Retinal pigment epithelial cell (primary cell): Measurements from ENCODE around the gene GALK2.
"Not testable (repeated sequence)": the region's sequence is repeated elsewhere in the genome, so short reads cannot be mapped to it uniquely, and the experiment has no call there.

Source experiments
- DNase-seq: peaks from one replicate; pipeline ENCODE4 v3.0.0-alpha.2; 2010; ENCODE audit warnings: low read depth
- H3K4me3 ChIP-seq: 2 replicates; pipeline ENCODE4 v1.5.1; 2011; ENCODE audit warnings: mild to moderate bottlenecking, low read length, control low read depth, moderate library complexity
- TF ChIP-seq, protein P1 (sequence below): conservative IDR thresholded peaks from 2 replicates; pipeline ENCODE4 v1.5.1; 2011; ENCODE audit warnings: low read depth, low read length, control low read depth, inconsistent platforms

The GALK2 gene

GRCh38 chr15:49255966-49256759 is 86.1 kb downstream of the GALK2 start:
- no peak for DNase-seq
- TF ChIP-seq, protein P1, sequence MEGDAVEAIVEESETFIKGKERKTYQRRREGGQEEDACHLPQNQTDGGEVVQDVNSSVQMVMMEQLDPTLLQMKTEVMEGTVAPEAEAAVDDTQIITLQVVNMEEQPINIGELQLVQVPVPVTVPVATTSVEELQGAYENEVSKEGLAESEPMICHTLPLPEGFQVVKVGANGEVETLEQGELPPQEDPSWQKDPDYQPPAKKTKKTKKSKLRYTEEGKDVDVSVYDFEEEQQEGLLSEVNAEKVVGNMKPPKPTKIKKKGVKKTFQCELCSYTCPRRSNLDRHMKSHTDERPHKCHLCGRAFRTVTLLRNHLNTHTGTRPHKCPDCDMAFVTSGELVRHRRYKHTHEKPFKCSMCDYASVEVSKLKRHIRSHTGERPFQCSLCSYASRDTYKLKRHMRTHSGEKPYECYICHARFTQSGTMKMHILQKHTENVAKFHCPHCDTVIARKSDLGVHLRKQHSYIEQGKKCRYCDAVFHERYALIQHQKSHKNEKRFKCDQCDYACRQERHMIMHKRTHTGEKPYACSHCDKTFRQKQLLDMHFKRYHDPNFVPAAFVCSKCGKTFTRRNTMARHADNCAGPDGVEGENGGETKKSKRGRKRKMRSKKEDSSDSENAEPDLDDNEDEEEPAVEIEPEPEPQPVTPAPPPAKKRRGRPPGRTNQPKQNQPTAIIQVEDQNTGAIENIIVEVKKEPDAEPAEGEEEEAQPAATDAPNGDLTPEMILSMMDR, result no peak
- no peak overlapping the region for H3K4me3 ChIP-seq

DNA sequence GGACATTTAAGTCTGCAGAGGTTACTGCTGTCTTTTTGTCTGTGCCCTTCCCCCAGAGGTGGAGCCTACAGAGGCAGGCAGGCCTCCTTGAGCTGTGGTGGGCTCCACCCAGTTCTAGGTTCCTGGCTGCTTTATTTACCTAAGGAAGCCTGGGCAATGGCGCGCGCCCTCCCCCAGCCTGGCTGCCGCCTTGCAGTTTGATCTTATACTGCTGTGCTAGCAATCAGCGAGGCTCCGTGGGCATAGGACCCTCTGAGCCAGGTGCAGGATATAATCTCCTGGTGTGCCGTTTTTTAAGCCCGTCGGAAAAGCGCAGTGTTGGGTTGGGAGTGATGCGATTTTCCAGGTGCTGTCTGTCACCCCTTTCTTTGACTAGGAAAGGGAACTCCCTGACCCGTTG is 95.1 kb downstream of the GALK2 start:
- not testable (repeated sequence) for H3K4me3 ChIP-seq, DNase-seq

DNA sequence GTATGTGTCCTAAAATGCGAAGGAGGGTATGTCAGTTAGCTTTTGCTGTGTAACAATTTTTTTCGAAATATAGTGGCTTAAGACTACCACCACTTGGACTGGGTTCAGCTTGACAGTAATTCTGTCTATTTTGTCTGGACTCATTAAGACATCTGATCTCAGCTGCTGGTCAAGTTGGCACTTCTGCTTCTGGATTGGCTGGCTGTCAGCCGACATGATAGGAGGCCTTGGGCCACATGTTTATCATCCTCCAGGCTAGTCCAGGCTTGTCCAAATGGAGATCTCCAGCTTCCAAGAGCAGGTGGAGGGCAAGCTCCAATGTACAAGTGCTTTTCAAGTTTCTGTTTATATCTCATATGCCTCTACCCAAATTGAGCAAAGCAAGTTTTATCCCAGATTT is 95.9 kb downstream of the GALK2 start:
- TF ChIP-seq, protein P1, result no peak
- H3K4me3 ChIP-seq, result no peak overlapping the region
- no peak for DNase-seq

- H3K4me3 ChIP-seq, result no peak overlapping the region
- DNase-seq, result no peak
- TF ChIP-seq, protein P1, result no peak
Observed at GRCh38 chr15:49270541-49271421, 100.7 kb downstream of the GALK2 start.

DNA sequence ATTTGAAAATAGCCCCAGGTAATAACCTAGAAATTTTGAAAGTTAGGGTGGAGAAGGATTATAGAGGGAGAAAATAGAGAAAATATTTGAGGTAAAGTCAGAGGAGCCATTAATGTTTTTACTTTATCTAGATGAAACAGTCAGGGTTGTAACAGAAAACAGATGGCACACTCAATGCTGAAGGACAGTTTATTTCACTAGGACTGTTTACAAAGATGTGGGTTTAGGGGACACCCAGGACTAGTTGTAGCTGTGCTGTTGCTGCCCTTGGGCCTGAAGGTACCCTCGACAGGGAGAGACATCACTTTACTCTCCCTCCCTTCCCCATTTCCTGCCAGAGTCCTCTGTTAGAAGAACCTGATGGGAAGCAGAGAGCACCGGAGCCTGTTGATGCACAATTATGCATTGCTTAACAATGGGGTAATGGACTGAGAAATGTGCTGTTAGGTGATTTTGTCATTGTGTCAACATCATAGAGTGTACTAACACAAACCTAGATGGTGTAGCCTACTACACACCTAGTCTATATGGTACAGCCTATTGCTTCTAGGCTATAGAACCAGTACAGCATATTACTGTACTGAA is 103.8 kb downstream of the GALK2 start:
- no peak overlapping the region for H3K4me3 ChIP-seq
- TF ChIP-seq, protein P1, result no peak
- no peak for DNase-seq

DNA sequence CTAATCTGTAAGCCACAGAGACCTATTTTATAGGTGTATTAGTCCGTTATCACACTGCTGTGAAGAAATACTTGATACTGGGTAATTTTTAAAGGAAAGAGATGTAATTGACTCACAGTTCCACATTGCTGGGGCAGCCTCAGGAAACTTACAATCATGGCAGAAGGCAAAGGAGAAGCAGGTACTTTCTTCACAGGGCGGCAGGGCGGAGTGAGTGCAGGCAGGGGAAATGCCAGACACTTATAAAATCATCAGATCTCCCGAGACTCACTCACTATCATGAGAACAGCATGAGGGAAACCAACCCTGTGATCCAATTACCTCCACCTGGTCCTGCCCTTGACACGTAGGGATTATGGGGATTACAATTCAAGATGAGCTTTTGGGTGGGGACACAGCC is 108.7 kb downstream of the GALK2 start:
- H3K4me3 ChIP-seq, result no peak overlapping the region
- TF ChIP-seq, protein P1, result no peak
- DNase-seq, result no peak
